Measurements from ENCODE around the gene SLCO2B1. TPM values are rescaled to one million over a fixed set of nuclear protein-coding genes. Genes with fewer than 3 reads are reported as not detected.

Gene SLCO2B1
- total RNA-seq, 2 donors from 2014 or later = 1.1 to 1.9 TPM

GRCh38 chr11:75158696-75159150 is 7.8 kb downstream of the SLCO2B1 start:
- no peak overlapping the region for H3K4me3 ChIP-seq (ENCODE audit: low read length)
- no peaks in the 10 kb centered on the region for H3K27me3 Mint-ChIP-seq (ENCODE audit: insufficient read depth)
- DNase-seq = no peak
- no peak overlapping the region for H3K27ac Mint-ChIP-seq
- 71 to 82% methylated on average over 3 to 4 of the region's 4 CpGs for WGBS, 2 experiments (ENCODE audit: insufficient coverage in 1 of 2, insufficient read length in 1 of 2)
- H3K36me3 Mint-ChIP-seq (ENCODE audit: low read depth) = no peaks in the 10 kb centered on the region
- peaks cover 8% of the 10 kb centered on the region for H3K9me3 ChIP-seq (ENCODE audit: control insufficient read depth, low read length)
- H3K4me1 ChIP-seq (ENCODE audit: control insufficient read depth, insufficient read depth, low read length) = peaks cover 15% of the 10 kb centered on the region
- peaks cover 24% of the 10 kb centered on the region for H3K4me1 Mint-ChIP-seq
- H3K9ac ChIP-seq (ENCODE audit: extremely low read depth, low read length, poor library complexity, severe bottlenecking) = no peak overlapping the region
- no peaks in the 10 kb centered on the region for H3K36me3 ChIP-seq (ENCODE audit: control insufficient read depth, insufficient read depth, low read length)
- TF ChIP-seq CTCF (conservative IDR thresholded peaks at IDR 0.05) = no peak
- H3K27ac ChIP-seq (ENCODE audit: low read depth, low read length) = no peak overlapping the region
- H3K27me3 ChIP-seq (ENCODE audit: control insufficient read depth, insufficient read depth, low read length, poor library complexity, severe bottlenecking) = no peaks in the 10 kb centered on the region
- H3K4me3 Mint-ChIP-seq = no peak overlapping the region
- peaks cover 3% of the 10 kb centered on the region for H3K9me3 Mint-ChIP-seq

DNA sequence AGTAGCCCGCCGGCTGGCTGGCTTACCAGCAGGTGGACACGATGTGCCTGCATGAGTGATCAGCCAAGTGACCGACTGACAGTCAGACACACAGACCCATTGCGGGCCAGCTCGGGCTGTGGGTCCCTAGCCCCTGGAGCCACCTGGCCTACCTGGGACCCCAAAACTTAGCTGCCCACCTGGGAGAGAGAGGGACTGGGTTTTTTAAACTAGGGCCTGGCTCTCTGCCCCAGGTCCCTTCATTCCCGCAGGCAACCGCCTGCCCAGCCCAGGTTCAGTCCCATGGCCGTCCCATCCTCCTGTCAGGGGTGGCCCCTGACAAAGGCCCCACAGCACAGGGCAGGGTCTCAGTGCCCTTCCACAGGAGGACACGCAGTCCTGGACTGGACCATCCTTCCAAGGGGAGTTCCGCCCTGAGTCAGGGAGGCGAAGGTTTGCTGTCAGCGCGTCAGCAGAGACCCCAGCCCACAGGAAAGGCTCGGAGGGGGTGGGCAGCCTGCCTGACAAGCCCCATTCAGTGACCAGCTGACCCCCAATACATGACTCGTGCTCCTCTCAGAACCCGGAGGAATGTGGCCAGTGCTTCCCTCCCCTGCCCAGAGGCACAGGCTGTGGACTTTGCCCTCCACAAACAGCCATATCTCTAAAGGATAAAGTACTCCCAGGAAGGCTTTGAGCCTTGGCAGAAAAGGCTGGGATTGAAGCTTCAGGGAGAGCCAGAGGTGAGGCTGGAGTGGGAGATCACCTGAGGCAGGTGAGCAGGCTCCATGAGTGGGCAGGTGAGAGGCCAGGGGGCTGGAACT is 8.4 kb downstream of the SLCO2B1 start:
- Histone ChIP-seq H3K4me3 (ENCODE audit: low read length) (peak overlapping the region; percentile 64), H3K27ac (ENCODE audit: low read depth, low read length) (no peak overlapping the region), H3K9me3 (ENCODE audit: control insufficient read depth, low read length) (peaks cover 8% of the 10 kb centered on the region), H3K9ac (ENCODE audit: extremely low read depth, low read length, poor library complexity, severe bottlenecking) (no peak overlapping the region), H3K4me1 (ENCODE audit: control insufficient read depth, insufficient read depth, low read length) (peaks cover 15% of the 10 kb centered on the region), H3K36me3 (ENCODE audit: control insufficient read depth, insufficient read depth, low read length) (no peaks in the 10 kb centered on the region), H3K27me3 (ENCODE audit: control insufficient read depth, insufficient read depth, low read length, poor library complexity, severe bottlenecking) (no peaks in the 10 kb centered on the region)
- peak; percentile 74 for DNase-seq
- peaks cover 3% of the 10 kb centered on the region for H3K9me3 Mint-ChIP-seq
- peak; percentile 55 for TF ChIP-seq CTCF (conservative IDR thresholded peaks at IDR 0.05)
- H3K4me3 Mint-ChIP-seq = peak overlapping the region; percentile 22
- H3K27ac Mint-ChIP-seq = no peak overlapping the region
- H3K36me3 Mint-ChIP-seq (ENCODE audit: low read depth) = no peaks in the 10 kb centered on the region
- H3K4me1 Mint-ChIP-seq = peaks cover 29% of the 10 kb centered on the region
- 86 to 91% methylated on average over 7 to 17 of the region's 17 CpGs for WGBS, 2 experiments (ENCODE audit: insufficient coverage in 1 of 2, insufficient read length in 1 of 2)
- H3K27me3 Mint-ChIP-seq (ENCODE audit: insufficient read depth) = no peaks in the 10 kb centered on the region

DNA sequence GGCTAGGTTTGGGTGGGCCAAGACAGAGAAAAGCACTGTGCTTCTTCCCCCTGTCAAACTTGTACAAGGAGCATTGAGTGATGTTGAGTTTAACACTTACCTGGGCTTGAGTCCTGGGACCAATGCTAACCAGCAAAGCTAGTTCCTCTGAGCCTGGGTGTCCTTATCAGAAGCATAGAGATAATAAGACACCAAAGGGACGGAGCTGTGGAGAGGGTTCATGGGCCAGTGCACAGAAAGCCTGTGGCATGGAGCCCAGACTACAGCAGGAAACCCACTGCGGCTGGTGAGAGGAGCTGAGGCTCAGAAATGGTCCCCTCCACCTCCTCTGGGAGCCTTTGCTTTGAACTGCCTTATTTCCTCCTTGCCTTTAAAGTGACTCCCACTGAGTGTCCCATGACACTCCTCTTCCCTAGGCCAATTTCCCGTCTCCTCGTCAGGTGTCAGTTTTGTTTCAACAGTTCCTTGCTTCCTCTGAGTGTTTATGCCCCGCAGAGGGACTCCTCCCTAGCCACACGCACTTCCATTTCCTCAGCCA is 9.4 kb downstream of the SLCO2B1 start:
- Histone ChIP-seq H3K4me1 (ENCODE audit: control insufficient read depth, insufficient read depth, low read length) (peaks cover 15% of the 10 kb centered on the region), H3K27ac (ENCODE audit: low read depth, low read length) (no peak overlapping the region), H3K9ac (ENCODE audit: extremely low read depth, low read length, poor library complexity, severe bottlenecking) (no peak overlapping the region), H3K9me3 (ENCODE audit: control insufficient read depth, low read length) (peaks cover 8% of the 10 kb centered on the region), H3K27me3 (ENCODE audit: control insufficient read depth, insufficient read depth, low read length, poor library complexity, severe bottlenecking) (no peaks in the 10 kb centered on the region), H3K36me3 (ENCODE audit: control insufficient read depth, insufficient read depth, low read length) (no peaks in the 10 kb centered on the region), H3K4me3 (ENCODE audit: low read length) (peak overlapping the region; percentile 3)
- Mint-ChIP-seq H3K9me3 (peaks cover 3% of the 10 kb centered on the region), H3K4me3 (no peak overlapping the region), H3K36me3 (ENCODE audit: low read depth) (no peaks in the 10 kb centered on the region), H3K4me1 (peaks cover 27% of the 10 kb centered on the region), H3K27me3 (ENCODE audit: insufficient read depth) (peaks cover 1% of the 10 kb centered on the region), H3K27ac (no peak overlapping the region)
- DNase-seq = no peak
- WGBS, 2 experiments (ENCODE audit: insufficient coverage in 1 of 2, insufficient read length in 1 of 2) = 80 to 84% methylated on average over 6 of the region's 6 CpGs
- TF ChIP-seq CTCF (conservative IDR thresholded peaks at IDR 0.05) = no peak
